Activated CD8-positive, alpha-beta memory T cell treated with anti-CD3 and anti-CD28 coated beads, Interleukin-2, amount 50 U/mL, for 24 hours (primary cell): Measurements from ENCODE around the gene DACT2.
"Not testable (repeated sequence)": the region's sequence is repeated elsewhere in the genome, so short reads cannot be mapped to it uniquely, and the experiment has no call there.

Experiments
- DNase-seq: peaks from one replicate; pipeline ENCODE4 v3.0.0-alpha.2; 2020; ENCODE audit errors: extremely low read depth

DACT2 gene

DNA sequence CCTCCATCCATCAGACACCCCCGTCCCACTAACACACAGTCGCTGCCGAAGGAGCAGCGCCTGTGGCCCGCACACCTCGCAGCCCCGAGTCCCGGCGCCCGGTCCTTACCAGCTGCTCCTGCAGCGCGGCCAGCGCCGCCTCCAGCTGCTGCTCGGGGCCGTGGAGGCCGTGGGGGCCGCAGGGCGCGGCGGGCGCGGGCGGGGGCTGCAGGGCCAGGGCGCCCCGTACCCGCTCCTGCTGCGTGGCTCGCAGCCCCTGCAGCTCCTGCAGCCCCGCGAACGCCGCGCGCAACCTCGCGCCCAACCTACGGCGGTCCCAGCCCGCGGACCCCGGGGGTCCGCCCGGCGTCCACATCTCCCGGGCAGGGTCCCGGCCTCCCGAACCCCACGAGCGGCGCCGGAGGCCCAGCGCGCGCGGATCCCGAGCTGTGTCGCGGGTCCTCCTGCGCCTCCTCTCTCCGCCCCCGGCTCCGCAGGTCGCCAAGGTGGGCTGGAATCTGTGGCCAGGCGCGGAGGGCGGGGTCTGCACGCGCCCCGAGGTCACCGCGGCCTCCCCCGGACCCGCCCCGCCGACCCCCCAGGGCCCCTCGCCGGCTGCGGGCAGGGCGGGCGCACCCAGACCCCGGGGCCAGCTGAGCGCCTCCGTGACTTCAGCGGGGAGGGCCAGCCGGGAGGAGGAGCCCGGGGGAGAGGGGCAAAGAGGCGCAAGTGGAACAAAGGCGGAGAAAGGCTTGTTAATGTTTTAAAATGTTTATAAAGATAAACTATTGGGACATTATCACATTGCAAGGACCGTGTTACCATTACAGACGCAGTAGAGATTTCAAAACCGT is at the start of gene DACT2:
TSS of gene DACT2 (minus strand) at position 499 of the 833 bp plus-strand sequence. CDS start at position 355, 144 bp downstream.
- DNase-seq, result no peak

DNA sequence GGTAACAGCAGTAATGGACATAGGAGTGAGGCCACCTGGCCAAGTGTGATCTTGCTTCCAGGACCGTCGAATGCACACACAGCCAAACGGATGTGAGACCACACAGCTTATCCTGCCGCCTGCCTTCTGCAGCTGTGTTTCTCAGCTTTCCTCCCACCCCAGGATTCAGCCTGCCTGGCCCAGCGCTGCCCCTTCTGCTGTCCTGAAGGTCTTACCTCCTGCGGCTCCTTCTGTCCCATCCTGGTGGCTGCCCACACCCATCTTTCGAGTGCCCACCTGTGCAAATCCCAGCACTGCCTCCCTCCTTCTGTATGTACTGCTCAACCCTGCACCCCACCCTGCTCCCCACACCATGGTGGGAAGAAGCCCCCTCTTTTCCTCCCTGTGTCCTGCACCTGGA is 49.4 kb upstream of the DACT2 start:
- DNase-seq, result no peak

GRCh38 chr6:168368066-168368820 is 48.7 kb upstream of the DACT2 start:
- no peak for DNase-seq

DNA sequence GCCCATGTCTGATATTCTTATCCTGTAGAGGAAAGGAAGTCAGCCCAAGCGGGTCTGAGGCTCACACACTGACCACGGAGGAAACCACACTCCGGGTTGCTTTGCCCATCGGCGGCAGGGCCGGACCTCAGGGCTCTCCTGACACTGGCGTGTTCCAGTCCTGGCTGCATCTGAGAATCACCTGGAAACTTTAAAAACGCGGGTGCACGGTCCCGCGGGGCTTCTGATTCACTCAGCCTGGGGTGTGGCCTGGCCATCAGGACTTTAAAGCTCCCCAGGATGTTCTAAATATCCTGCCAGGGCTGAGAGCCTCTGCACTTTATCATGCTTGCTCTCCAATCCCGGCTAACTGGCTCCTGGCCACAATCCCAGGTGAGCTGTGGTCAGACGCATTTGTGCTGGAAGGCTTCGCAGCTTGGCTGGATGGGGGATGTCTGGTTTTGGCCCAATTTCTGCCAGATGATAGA is 47.7 kb upstream of the DACT2 start:
- no peak for DNase-seq

GRCh38 chr6:168366473-168366872 is 46.9 kb upstream of the DACT2 start:
- no peak for DNase-seq

DNA sequence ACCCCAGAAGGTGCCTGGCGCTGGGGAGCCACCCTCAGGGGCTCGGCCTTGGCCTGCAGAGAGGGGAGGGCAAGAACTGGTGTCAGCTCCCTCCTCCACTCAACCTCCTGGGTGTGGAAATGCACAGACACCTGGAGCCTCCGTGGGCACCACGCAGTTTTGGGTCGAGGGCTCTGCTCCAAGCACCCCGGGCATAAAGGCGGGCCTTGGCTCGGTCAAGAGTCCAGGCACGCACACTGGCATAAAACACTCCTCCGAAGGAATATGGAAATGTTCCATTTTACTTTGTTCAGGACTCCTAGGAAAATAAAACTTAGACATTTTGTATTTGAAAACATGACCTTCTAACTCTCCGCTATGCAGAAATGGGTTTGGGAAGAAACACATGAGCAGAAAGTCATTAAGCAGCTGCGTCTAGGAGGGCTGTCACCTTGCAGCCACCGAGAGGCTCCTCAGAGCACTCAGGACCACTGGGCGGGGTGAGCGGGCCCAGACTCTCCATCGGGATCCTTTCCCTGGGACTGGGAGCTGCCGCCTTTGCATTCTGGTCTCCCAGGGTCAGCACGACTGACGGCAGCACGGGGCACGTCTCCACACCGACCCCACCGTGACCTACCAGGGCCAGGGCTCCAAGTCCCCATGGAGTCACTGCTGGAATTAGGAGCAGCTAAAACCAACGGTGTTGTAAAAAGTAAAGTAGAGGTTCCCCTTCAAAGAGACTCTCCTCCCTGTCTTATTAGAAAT is 46.0 kb upstream of the DACT2 start:
- DNase-seq, result no peak

DNA sequence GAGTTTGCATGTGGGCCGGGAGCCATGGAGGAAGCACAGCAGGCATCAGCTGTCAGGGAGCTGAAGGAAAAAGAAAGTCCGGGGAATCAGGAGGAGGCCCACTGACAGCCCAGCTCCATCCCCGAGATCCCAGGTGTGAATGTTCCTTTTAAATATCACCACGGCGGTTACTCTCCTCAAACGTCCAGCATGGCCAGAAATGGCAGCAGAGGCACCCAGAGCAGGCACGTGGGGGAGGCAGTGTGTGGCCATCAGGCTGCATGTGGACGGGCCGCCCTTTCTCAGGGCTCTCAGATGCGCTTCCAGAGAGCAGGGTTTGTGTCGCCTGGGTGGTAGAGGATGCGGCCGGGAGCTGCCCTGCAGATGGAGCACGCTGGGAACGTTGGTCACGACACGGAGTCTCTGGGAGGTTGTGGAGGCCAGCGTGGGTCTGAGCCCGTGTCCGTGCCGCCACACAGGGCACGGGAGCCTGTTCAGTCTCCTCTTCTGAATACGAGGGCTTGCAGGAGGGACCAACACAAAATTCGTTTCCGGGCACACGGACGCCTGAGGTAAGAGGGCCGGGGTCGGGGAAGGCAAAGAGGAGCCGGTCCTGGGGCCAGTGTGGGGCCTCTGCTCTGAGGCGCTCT is 45.3 kb upstream of the DACT2 start:
- no peak for DNase-seq

- no peak for DNase-seq
These were observed 44.5 kb upstream of the DACT2 start for GRCh38 chr6:168363811-168364792.

GRCh38 chr6:168363302-168363701 is 43.7 kb upstream of the DACT2 start:
- DNase-seq, result no peak

- DNase-seq, result no peak
These were observed 42.9 kb upstream of the DACT2 start for GRCh38 chr6:168362276-168362990.

DNA sequence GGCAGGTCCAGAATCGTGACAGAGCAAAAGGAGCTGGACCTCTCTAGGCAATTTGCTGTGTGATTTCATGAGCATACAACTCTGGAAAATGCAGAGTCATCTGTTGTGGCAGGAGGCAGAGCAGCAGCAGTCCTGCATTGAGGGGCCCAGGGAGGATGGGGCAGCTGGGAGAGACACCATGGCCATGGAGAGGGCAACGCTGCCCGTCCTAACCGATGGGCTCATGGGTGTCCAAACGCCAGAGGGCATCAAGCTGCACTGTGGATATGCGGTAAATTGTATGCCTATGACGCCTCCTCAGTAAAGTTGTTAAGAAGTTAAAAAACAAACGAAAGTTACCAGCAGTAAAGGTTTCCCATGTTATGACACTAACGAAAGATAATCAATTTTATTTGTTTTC is 42.2 kb upstream of the DACT2 start:
- no peak for DNase-seq

DNA sequence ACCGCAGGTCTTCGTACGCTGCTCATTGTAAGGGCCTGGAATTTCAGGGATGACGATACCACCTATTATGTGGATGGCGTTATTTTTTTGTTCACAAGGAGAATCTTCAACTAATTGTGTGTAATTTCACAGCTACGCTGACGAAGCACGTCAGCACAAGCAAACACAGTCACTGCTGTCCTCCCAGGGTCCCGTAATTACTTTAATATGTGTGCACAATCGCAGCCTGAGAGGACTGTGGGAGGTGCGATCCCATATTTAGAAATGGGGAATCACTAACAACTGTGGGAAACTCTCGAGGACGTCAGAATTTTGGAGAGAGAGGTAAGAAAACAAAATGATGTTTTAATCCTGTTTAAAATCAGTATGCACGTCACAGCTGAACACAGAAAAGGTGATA is 40.2 kb upstream of the DACT2 start:
- DNase-seq, result no peak

DNA sequence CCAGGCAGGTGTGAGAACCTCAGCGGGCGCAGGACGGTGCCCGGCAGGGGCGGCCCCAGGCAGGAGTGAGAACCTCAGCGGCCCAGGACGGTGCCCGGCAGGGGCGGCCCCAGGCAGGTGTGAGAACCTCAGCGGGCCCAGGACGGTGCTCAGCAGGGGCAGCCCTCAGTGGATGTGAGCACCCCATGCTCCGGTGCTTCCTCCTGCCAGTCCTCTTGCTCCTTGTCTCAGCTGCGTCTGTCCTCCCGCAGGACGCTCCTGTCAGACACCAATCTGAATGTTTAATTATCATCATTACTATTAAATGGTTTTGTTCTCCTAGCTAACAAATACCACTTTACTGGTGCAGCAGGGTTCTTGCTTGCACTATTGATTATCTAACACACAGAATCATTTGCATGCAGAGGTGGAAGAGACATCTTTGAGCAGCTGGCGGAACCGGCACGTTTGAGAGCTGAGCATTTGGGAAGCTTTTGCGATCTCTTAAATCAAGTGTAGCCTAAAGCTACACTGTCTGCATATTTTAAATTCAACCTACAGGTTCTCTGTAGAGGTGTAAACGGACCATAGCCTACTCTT is 39.4 kb upstream of the DACT2 start:
- DNase-seq, result no peak

DNA sequence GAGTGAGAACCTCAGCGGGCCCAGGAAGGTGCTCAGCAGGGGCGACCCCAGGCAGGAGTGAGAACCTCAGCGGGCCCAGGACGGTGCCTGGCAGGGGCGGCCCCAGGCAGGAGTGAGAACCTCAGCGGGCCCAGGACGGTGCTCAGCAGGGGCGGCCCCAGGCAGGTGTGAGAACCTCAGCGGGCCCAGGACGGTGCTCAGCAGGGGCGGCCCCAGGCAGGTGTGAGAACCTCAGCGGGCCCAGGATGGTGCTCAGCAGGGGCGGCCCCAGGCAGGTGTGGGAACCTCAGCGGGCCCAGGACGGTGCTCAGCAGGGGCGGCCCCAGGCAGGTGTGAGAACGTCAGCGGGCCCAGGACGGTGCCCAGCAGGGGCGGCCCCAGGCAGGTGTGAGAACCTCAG is 37.3 kb upstream of the DACT2 start:
- DNase-seq, result not testable (repeated sequence)

DNA sequence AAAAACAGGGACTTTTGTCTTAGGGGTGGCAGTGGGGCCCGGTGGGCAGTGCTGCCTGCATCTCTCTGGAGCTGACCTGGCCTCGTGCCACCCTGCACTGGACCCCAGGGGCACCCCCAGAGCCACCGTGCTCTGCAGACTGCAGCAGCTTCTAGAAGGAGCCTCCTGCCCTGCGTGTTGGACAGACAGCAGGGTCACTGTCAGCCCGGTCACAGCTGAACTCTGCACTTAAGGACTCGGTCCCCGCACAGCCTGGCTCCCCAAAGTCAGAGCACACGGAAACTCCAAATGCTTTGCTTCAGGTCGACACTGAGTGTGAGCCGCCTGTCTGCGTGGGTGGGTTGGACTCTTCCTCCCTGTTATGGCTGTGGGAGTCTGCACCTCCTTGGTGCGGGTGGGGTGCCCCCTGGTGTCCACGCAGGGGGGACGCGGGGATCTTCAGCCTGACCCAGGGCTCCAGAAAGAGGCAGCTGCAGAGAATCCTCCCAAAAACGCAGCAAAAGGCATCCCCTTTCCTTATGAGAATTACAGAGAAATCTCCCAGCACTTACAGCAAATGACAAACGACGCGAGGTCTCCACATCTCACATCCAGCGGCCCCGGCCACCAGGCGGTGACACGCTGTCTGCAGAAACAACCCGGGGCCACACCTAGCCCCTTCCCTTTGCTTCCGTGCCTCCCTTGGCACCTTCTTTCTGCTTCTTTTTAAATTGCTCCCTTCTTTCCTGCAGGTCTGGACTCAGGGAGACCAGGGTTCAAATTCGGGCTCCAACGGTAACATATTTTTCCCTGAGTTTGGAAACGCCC is 36.3 kb upstream of the DACT2 start:
- DNase-seq, result no peak

DNA sequence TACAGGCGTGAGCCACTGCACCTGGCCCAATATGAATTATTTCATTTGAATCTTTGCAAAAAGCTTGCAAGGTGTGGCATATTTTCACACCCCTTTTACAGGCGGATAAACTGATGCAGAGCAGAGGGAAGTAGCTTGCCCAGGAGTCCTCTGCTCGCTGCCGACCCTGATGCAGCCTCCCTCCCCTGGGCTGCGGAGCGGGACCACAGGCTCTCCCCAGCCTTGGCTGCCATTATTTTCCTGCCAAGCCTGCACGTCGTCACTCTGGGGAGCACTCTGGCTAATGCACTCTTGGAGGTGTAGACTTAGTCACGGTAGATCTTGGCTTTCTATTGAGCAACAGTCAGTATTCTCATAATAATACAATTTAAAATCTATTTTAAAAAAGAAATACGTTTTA is 34.8 kb upstream of the DACT2 start:
- DNase-seq, result no peak

- no peak for DNase-seq
These were observed 33.5 kb upstream of the DACT2 start for GRCh38 chr6:168353041-168353440.

DNA sequence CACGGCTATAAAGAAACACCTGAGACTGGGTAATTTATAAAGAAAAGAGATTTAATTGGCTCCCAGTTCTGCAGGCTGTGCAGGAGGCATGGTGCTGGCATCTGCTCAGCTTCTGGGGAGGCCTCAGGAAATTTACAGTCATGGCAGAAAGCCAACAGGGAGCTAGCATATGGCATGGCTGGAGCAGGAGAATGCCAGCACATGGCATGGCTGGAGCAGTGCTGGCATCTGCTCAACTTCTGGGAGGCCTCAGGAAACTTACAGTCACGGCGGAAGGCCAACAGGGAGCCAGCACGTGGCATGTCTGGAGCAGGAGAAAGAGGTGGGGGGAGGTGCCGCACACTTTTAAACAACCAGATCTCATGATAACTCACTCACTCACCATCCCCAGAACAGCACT is 32.5 kb upstream of the DACT2 start:
- no peak for DNase-seq

GRCh38 chr6:168349718-168350210 is 30.2 kb upstream of the DACT2 start:
- DNase-seq, result no peak
